Spleen (tissue), 11 donors: ENCODE results near the gene CA5A. TPM values are rescaled to one million over a fixed set of nuclear protein-coding genes. Genes with fewer than 3 reads are reported as not detected.

Experiments
- DNase-seq: peaks from one replicate; pipeline ENCODE4 v3.0.0-alpha.2; 2020
- H3K27ac ChIP-seq, 8 donors: fragments of 200-600 bp; sonication (generic) in 7 of 8; 1 replicate in 4 of 8; 2 replicates in 4 of 8; pipeline versions ENCODE4 v1.5.0 to v1.8.0; 2016 to 2021; ENCODE audit warnings: inconsistent platforms in 4 of 8, mild to moderate bottlenecking in 4 of 8, moderate library complexity in 1 of 8
- H3K27me3 ChIP-seq, 7 donors: fragments of 200-600 bp; sonication (generic) in 6 of 7; replicated peaks in 1 of 7; 1 replicate in 4 of 7; 2 replicates in 3 of 7; pipeline versions ENCODE4 v1.5.0 to v1.8.0; 2016 to 2021; ENCODE audit warnings: inconsistent platforms in 3 of 7, mild to moderate bottlenecking in 1 of 7
- H3K36me3 ChIP-seq, 6 donors: fragments of 200-600 bp; sonication (generic) in 5 of 6; 1 replicate in 4 of 6; 2 replicates in 2 of 6; pipeline versions ENCODE4 v1.5.0 to v1.8.0; 2016 to 2021; ENCODE audit warnings: inconsistent platforms in 2 of 6
- H3K4me1 ChIP-seq, 6 donors: fragments of 200-600 bp; sonication (generic) in 5 of 6; 1 replicate in 3 of 6; 2 replicates in 3 of 6; pipeline versions ENCODE4 v1.5.0 to v1.8.0; 2016 to 2021; ENCODE audit warnings: inconsistent platforms in 3 of 6
- H3K4me3 ChIP-seq, 8 donors: fragments of 200-600 bp; sonication (generic) in 7 of 8; 1 replicate in 4 of 8; 2 replicates in 4 of 8; pipeline versions ENCODE4 v1.5.0 to v1.8.0; 2016 to 2021; ENCODE audit warnings: inconsistent platforms in 4 of 8, mild to moderate bottlenecking in 4 of 8, moderate library complexity in 2 of 8
- H3K9me3 ChIP-seq, 8 donors: fragments of 200-600 bp; sonication (generic) in 7 of 8; 1 replicate in 4 of 8; 2 replicates in 4 of 8; pipeline versions ENCODE4 v1.5.0 to v1.8.0; 2016 to 2021; ENCODE audit warnings: inconsistent platforms in 4 of 8
- POLR2A ChIP-seq, 3 donors: fragments of 450-650 bp; IDR thresholded peaks; one replicate each; pipeline ENCODE4 v1.5.1; 2017; ENCODE audit warnings: antibody characterized with exemption in 3 of 3, mild to moderate bottlenecking in 1 of 3
- POLR2AphosphoS5 ChIP-seq, 3 donors: sonication (generic); formaldehyde crosslinking; IDR thresholded peaks; one replicate each; pipeline ENCODE4 v1.5.1; 2017; ENCODE audit warnings: antibody characterized with exemption in 3 of 3
- WGBS, 5 donors: extraction: QIAGEN DNeasy Blood & Tissue Kit in 3 of 5; methylation state at CpG; one replicate each; pipeline versions ENCODE4 v1.1.5 to v1.1.7; 2013 to 2018; 5-methylcytosine and 5-hydroxymethylcytosine counted together
- intact Hi-C: fragments of 100-400 bp; cut with DNase I; formaldehyde crosslinking; loops from one replicate; pipeline ENCODE4 v1.15.0; 2023; ENCODE audit warnings: low total_unique reads
- polyA plus RNA-seq, 3 donors: library from polyadenylated mRNA; stranded (reverse); fragments of 200-250 nt; gene quantifications; one replicate each; pipeline ENCODE4 v1.2.1, GENCODE V29; 2013
- total RNA-seq, 7 donors: library from RNA; depleted of rRNA in 3 of 7; stranded (reverse); fragments of >200 nt in 3 of 7; fragmentation: NEBNext Ultra II Directional in 4 of 7; extraction: Animal tissue kit (Norgen Biotek cat#: 25700) in 4 of 7; gene quantifications; one replicate each; pipeline versions ENCODE4 v1.1.0 to v1.2.1, GENCODE V29; 2016 to 2021
- TF ChIP-seq, protein P1 (sequence below), 11 experiments: fragments of 200-600 bp in 7 of 11; fragments of 450-650 bp in 4 of 11; sonication (generic) in 4 of 11; IDR thresholded peaks in 8 of 11; conservative IDR thresholded peaks in 3 of 11; 1 replicate in 7 of 11; 2 replicates in 4 of 11; pipeline versions ENCODE4 v1.4.0 to v1.8.0; 2016 to 2021; ENCODE audit warnings: antibody characterized with exemption in 11 of 11, inconsistent platforms in 4 of 11, mild to moderate bottlenecking in 1 of 11
- donor health status: healthy with polysubstance abuse.
- donor health status: DM: no; HTN: no; CAD: no; lungs with moderate emphysema.
- donor health status: DM: no; HTN: no; CAD: no.
- donor health status: Bipolar disorder and iron deficiency.
- donor health status: healthy.
- donor health status: DM: no; HTN: no; CAD: no.
- donor health status: DM: yes; HTN: yes; CAD: no.

Gene CA5A
- total and polyA plus RNA-seq, 10 donors: not detected

DNA sequence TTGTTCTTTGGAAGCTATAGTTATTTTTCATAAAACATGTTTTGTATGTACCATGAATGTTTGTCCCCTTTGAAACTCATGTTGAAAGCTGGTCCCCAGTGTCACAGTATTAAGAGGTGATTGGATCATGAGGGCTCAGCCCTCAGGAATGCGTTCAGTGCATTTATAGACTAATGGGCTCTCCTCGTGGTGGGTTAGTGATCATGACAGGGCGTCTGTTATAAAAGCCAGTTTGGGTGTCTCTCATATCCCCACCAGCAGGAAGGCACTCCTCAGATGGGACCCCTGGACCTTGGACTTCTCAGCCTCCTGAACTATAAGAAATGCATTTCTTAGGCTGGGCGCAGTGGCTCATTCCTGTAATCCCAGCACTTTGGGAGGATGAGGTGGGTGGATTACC is 25.3 kb upstream of the CA5A start:
- intact Hi-C loops: no loop called here
- peaks cover 17 to 85% (median 56%) of the 10 kb centered on the region in 6 donors for H3K4me1 ChIP-seq
- TF ChIP-seq POLR2A (IDR thresholded peaks at IDR 0.05) (no peak), POLR2AphosphoS5 (IDR thresholded peaks at IDR 0.05) (no peak)
- TF ChIP-seq, protein P1, sequence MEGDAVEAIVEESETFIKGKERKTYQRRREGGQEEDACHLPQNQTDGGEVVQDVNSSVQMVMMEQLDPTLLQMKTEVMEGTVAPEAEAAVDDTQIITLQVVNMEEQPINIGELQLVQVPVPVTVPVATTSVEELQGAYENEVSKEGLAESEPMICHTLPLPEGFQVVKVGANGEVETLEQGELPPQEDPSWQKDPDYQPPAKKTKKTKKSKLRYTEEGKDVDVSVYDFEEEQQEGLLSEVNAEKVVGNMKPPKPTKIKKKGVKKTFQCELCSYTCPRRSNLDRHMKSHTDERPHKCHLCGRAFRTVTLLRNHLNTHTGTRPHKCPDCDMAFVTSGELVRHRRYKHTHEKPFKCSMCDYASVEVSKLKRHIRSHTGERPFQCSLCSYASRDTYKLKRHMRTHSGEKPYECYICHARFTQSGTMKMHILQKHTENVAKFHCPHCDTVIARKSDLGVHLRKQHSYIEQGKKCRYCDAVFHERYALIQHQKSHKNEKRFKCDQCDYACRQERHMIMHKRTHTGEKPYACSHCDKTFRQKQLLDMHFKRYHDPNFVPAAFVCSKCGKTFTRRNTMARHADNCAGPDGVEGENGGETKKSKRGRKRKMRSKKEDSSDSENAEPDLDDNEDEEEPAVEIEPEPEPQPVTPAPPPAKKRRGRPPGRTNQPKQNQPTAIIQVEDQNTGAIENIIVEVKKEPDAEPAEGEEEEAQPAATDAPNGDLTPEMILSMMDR (IDR thresholded peaks at IDR 0.05 in 8 of 11, conservative IDR thresholded peaks at IDR 0.05 in 3 of 11): no peak
- H3K36me3 ChIP-seq: peaks cover 0 to 32% (median 5%) of the 10 kb centered on the region in 6 donors
- no peak overlapping the region for H3K4me3 ChIP-seq
- H3K9me3 ChIP-seq: no peaks in the 10 kb centered on the region
- 79 to 89% (median 81%) methylated on average over 4 of the region's 4 CpGs for WGBS, 5 donors
- DNase-seq: no peak
- H3K27me3 ChIP-seq: no peaks in the 10 kb centered on the region
- H3K27ac ChIP-seq: no peak overlapping the region

DNA sequence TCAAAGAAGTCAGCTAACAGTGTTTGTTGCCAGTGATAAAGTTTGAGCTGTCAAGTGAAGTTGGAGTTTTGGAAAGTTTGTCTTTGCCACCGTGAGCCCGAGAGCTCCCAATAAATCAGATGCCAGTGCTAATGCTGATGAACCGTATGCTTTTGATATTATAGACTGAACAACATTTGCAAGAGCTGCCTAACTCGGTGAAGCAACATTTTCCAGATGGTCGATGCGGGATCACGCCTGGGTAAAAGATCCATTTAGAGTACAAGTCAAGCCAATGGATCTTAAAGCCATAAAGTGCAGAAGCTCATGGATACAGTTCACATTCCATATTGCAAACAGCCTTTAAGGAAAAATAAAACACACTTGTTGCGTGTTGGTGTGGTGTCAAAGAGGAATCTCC is 24.5 kb upstream of the CA5A start:
- intact Hi-C loops: no loop called here
- H3K36me3 ChIP-seq: peaks cover 0 to 32% (median 5%) of the 10 kb centered on the region in 6 donors
- no peaks in the 10 kb centered on the region for H3K9me3 ChIP-seq
- H3K27ac ChIP-seq: no peak overlapping the region
- TF ChIP-seq POLR2A (IDR thresholded peaks at IDR 0.05): no peak
- TF ChIP-seq POLR2AphosphoS5 (IDR thresholded peaks at IDR 0.05): no peak
- TF ChIP-seq, protein P1 (IDR thresholded peaks at IDR 0.05 in 8 of 11, conservative IDR thresholded peaks at IDR 0.05 in 3 of 11): no peak
- H3K4me1 ChIP-seq: peaks cover 24 to 85% (median 59%) of the 10 kb centered on the region in 6 donors
- 93 to 98% (median 94%) methylated on average over 8 of the region's 8 CpGs for WGBS, 5 donors
- no peak for DNase-seq
- H3K27me3 ChIP-seq: no peaks in the 10 kb centered on the region
- no peak overlapping the region for H3K4me3 ChIP-seq

DNA sequence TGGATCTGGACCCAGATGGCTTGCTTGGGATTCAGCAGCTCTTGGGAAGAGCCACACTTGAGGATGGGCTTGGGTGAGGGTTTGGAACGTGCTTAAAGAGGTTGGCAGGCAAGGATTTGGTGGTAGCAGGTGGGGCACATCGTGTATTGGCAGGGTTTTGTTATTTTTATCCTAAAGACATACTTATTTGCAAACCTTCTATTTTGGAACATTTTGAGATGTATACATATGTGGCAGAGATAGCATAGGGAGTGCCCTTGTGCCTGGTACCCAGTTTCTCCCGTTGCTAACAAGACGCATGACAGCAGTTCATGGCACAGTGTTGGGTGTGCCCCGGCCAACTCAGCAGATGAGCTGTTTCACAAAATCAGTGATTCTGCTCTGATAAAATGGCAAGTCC is 24.0 kb upstream of the CA5A start:
- TF ChIP-seq, protein P1 (IDR thresholded peaks at IDR 0.05 in 8 of 11, conservative IDR thresholded peaks at IDR 0.05 in 3 of 11): no peak
- intact Hi-C loops: no loop called here
- Histone ChIP-seq H3K27me3 (no peaks in the 10 kb centered on the region), H3K27ac (no peak overlapping the region), H3K9me3 (no peaks in the 10 kb centered on the region), H3K4me3 (no peak overlapping the region), H3K4me1 (peaks cover 29 to 85% (median 62%) of the 10 kb centered on the region in 6 donors), H3K36me3 (peaks cover 0 to 32% (median 5%) of the 10 kb centered on the region in 6 donors)
- no peak for DNase-seq
- 87 to 92% (median 88%) methylated on average over 5 of the region's 5 CpGs for WGBS, 5 donors

DNA sequence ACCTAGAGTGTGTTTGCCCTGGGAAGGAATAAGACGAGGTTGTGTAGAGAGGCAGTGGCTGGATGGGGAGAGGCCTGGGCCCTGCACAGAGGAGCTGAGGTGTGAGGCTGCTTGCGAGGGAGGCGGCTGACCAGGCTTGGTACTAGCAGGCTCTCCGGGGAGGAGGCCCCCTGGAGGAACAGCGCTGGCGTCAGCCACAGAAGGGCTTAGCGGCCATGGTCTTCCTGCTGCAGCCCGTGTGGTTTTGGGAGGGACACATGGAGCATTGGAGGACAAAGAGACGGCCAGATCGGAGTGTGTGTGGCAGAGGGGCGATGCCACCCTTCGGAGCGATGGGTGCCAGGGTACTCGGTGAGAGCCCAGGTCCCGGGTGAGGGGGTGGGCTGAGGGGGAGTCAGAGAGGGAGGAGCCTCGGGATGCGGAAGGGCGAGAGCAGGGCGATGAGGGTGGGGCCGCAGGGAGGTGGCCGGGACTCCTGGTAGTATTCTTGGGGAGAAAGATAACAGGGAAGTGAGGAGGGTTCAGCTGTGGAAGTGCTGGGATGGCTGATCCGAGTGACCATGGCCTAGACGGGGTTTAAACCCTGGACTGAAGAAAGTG is 23.2 kb upstream of the CA5A start:
- Histone ChIP-seq H3K27me3 (no peaks in the 10 kb centered on the region), H3K36me3 (peaks cover 0 to 38% (median 5%) of the 10 kb centered on the region in 6 donors), H3K4me1 (peaks cover 36 to 85% (median 67%) of the 10 kb centered on the region in 6 donors), H3K9me3 (no peaks in the 10 kb centered on the region), H3K27ac (peak overlapping the region in 3 of 8 donors; percentile 22 to 55 (median 41)), H3K4me3 (peak overlapping the region in 2 of 8 donors; percentile 1 to 39)
- TF ChIP-seq POLR2AphosphoS5 (IDR thresholded peaks at IDR 0.05) (peak in 1 of 3 donors; percentile 38), POLR2A (IDR thresholded peaks at IDR 0.05) (no peak)
- intact Hi-C loops: no loop called here
- no peak for DNase-seq
- WGBS, 5 donors: 34 to 65% (median 46%) methylated on average over 23 of the region's 23 CpGs
